GM04504 (cell line): Measurements from ENCODE around the gene GPR158.

Experiments
- DNase-seq: peaks from one replicate; pipeline ENCODE4 v3.0.0-alpha.2; 2012; ENCODE audit warnings: low read depth

Gene GPR158

GRCh38 chr10:25573316-25573715 lies 398.5 kb downstream of the GPR158 start:
- DNase-seq: no peak

- no peak for DNase-seq
These were observed 400.5 kb downstream of the GPR158 start for GRCh38 chr10:25575343-25575742.

GRCh38 chr10:25578061-25578460 lies 403.3 kb downstream of the GPR158 start:
- DNase-seq: no peak

GRCh38 chr10:25582961-25583360 lies 408.2 kb downstream of the GPR158 start:
- no peak for DNase-seq

- DNase-seq: no peak
These were observed 425.9 kb downstream of the GPR158 start for GRCh38 chr10:25600651-25601050.

- no peak for DNase-seq
These were observed 429.8 kb downstream of the GPR158 start for GRCh38 chr10:25604591-25604990.

DNA sequence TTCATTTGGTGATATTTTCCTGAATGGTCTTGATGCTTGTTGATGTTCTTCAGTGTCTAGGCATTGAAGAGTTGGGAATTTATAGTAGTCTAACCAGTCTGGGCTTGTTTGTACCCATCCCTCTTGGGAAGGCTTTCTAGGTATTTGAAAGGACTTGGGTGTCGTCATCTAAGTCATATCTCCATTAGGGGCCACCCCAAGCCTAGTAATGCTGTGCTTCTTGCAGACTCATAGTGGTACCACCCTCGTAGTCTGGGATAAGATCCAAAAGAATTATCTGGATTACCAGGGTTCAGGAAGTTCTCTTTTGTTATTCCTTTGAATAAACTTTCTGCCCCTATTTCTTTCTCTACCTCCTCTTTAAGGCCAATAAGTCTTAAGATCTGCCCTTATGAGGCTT lies 439.9 kb downstream of the GPR158 start:
- DNase-seq: no peak

GRCh38 chr10:25615926-25616325 lies 441.1 kb downstream of the GPR158 start:
- DNase-seq: no peak

DNA sequence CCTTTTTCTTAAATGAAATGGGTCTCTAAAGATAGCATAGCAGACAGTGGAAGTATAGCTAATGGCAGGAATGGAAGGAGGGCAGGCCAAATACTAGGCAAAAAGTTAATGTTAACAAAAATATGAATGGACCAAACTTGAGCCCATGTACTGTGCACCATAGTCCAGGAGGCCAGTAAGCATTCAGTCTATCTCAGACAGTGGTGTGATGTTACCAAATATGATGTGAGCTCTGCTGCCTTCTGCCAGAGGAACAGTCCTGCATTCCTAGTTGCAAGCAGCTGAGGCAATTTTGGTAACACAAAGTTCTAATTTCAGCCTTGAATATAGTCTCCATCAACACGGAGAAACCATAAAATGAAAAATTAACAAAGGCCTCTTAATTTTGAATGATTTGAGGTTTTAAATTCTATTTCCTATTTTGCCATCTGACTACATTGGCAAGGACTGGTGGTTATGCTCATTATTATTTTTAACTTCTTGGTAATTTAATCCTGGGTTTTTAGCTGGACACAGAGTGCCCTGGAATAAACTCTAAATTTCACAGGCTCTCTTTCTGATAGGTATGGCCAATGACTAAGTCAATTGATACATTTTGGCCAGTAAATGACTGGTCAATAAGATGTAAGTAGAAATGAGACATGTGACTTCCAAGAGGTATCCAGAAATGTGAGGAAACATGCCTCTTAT lies 442.2 kb downstream of the GPR158 start:
- no peak for DNase-seq

- DNase-seq: no peak
These were observed 452.8 kb downstream of the GPR158 start for GRCh38 chr10:25627606-25628005.

- DNase-seq: no peak
These were observed 454.5 kb downstream of the GPR158 start for GRCh38 chr10:25629333-25629732.

DNA sequence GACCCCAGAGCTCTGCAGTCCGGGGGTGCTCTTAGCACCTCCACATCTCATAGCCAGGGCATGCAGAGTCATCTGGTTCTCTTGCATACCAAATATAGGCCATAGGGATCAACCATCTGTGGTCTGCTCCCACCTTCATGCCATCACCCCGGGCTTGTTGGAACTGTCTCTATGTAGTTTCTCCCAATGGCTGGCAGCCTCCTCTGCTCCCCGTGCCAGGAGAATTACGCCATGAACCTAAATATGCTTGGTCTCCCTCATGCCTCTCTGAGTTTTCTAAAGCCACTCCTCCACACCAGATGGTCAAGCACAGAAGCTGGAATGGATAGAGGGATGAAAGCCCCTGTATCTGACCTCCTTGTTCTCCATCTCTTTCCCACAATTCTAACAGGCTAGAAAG lies 456.7 kb downstream of the GPR158 start:
- DNase-seq: no peak

- no peak for DNase-seq
These were observed 458.0 kb downstream of the GPR158 start for GRCh38 chr10:25632802-25633201.

DNA sequence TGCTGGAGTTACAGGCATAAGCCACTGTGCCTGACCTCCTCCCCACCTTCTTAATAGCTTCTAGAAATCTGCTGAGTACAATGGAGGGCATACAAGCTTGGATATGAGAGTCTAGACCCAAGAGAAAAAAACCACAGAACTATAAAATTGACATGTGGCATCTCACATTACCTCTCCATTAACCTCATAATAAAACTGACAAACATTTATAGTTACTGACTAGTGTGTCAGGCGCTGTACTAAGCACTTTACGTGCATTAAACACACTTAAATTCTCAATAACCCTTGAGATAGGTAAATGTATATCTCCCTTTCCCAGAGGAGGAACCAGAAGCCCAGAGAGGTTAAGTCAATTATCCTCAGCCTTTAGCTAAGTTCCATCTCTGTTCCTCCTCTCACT lies 458.7 kb downstream of the GPR158 start:
- no peak for DNase-seq

GRCh38 chr10:25639646-25640045 lies 464.8 kb downstream of the GPR158 start:
- no peak for DNase-seq

GRCh38 chr10:25641595-25641994 lies 466.8 kb downstream of the GPR158 start:
- DNase-seq: no peak

- no peak for DNase-seq
These were observed 467.9 kb downstream of the GPR158 start for GRCh38 chr10:25642721-25643120.

- DNase-seq: no peak
These were observed 471.6 kb downstream of the GPR158 start for GRCh38 chr10:25646371-25646770.

GRCh38 chr10:25651534-25651933 lies 476.7 kb downstream of the GPR158 start:
- DNase-seq: no peak
